ENCODE results near the gene HMG20B.

GRCh38 chr19:3528539-3529211, 44.1 kb upstream of the HMG20B start:
- TF ChIP-seq CTCF (IDR thresholded peaks at IDR 0.05; ENCODE audit: insufficient read depth, low read length) (no peak), GABPA (IDR thresholded peaks at IDR 0.05; ENCODE audit: low read depth) (no peak), POLR2AphosphoS5 (IDR thresholded peaks at IDR 0.05; ENCODE audit: low read depth) (no peak), SPI1 (IDR thresholded peaks at IDR 0.05; ENCODE audit: borderline replicate concordance, low read depth) (no peak), REST (IDR thresholded peaks at IDR 0.05; ENCODE audit: insufficient replicate concordance, low read depth) (no peak)

All from HL-60 (cell line).